Mesothelial cell of epicardium (in vitro differentiated cells): ENCODE results near the gene AUTS2. TPM values are rescaled to one million over a fixed set of nuclear protein-coding genes. Genes with fewer than 3 reads are reported as not detected.

Experiments used
- DNase-seq, 2 experiments: peaks; one replicate each; pipeline ENCODE4 v3.0.0; 2021; ENCODE audit warnings: low spot score in 2 of 2; ENCODE audit not compliant: unreplicated experiment in 2 of 2
- H3K27ac Mint-ChIP-seq: 2 replicates; pipeline ENCODE4 v1.8.0; 2021; ENCODE audit warnings: mixed read lengths
- H3K27me3 Mint-ChIP-seq: 2 replicates; pipeline ENCODE4 v1.8.0; 2021; ENCODE audit warnings: low read depth, mixed read lengths
- H3K36me3 Mint-ChIP-seq: 2 replicates; pipeline ENCODE4 v1.8.0; 2021; ENCODE audit warnings: mixed read lengths
- H3K4me1 Mint-ChIP-seq: 2 replicates; pipeline ENCODE4 v1.8.0; 2021; ENCODE audit warnings: mixed read lengths
- H3K4me3 Mint-ChIP-seq: 2 replicates; pipeline ENCODE4 v1.8.0; 2021; ENCODE audit warnings: mild to moderate bottlenecking, moderate library complexity, mixed read lengths
- H3K9me3 Mint-ChIP-seq: 2 replicates; pipeline ENCODE4 v1.8.0; 2021; ENCODE audit warnings: mixed read lengths
- CTCF ChIP-seq: fragments of 200-600 bp; sonication (generic); IDR thresholded peaks from one replicate; pipeline ENCODE4 v1.5.0; 2021; ENCODE audit warnings: antibody characterized with exemption; ENCODE audit not compliant: unreplicated experiment
- total RNA-seq: library from RNA; stranded (reverse); gene quantifications from 3 replicates; pipeline ENCODE4 v1.2.1, GENCODE V29; 2021

The AUTS2 gene
- total RNA-seq, 1 donor from 2014 or later: 135 TPM

GRCh38 chr7:70219061-70219460 is 620.8 kb downstream of the AUTS2 start:
- Mint-ChIP-seq H3K27ac (no peak overlapping the region), H3K36me3 (no peaks in the 10 kb centered on the region), H3K27me3 (no peaks in the 10 kb centered on the region), H3K9me3 (no peaks in the 10 kb centered on the region), H3K4me3 (no peak overlapping the region), H3K4me1 (peaks cover 15% of the 10 kb centered on the region)
- no peak for TF ChIP-seq CTCF
- no peak for DNase-seq

- DNase-seq: no peak
- Mint-ChIP-seq H3K4me1 (no peaks in the 10 kb centered on the region), H3K4me3 (no peak overlapping the region), H3K27ac (no peak overlapping the region), H3K27me3 (no peaks in the 10 kb centered on the region), H3K9me3 (peaks cover 37% of the 10 kb centered on the region), H3K36me3 (peaks cover 41% of the 10 kb centered on the region)
- TF ChIP-seq CTCF: no peak
These were observed 631.0 kb downstream of the AUTS2 start for GRCh38 chr7:70229242-70229641.

- no peak for DNase-seq
- Mint-ChIP-seq H3K36me3 (peaks cover 41% of the 10 kb centered on the region), H3K9me3 (peaks cover 37% of the 10 kb centered on the region), H3K27ac (no peak overlapping the region), H3K4me3 (no peak overlapping the region), H3K4me1 (no peaks in the 10 kb centered on the region), H3K27me3 (no peaks in the 10 kb centered on the region)
- TF ChIP-seq CTCF: no peak
These were observed 632.5 kb downstream of the AUTS2 start for GRCh38 chr7:70230761-70231160.

- H3K27ac Mint-ChIP-seq: no peak overlapping the region
- no peak for TF ChIP-seq CTCF
- peaks cover 26% of the 10 kb centered on the region for H3K36me3 Mint-ChIP-seq
- no peaks in the 10 kb centered on the region for H3K27me3 Mint-ChIP-seq
- peaks cover 22% of the 10 kb centered on the region for H3K9me3 Mint-ChIP-seq
- no peak overlapping the region for H3K4me3 Mint-ChIP-seq
- DNase-seq: no peak
- H3K4me1 Mint-ChIP-seq: peaks cover 7% of the 10 kb centered on the region
These were observed 635.5 kb downstream of the AUTS2 start for GRCh38 chr7:70233776-70234175.

- Mint-ChIP-seq H3K27me3 (no peaks in the 10 kb centered on the region), H3K4me3 (no peak overlapping the region), H3K9me3 (no peaks in the 10 kb centered on the region), H3K4me1 (peaks cover 7% of the 10 kb centered on the region), H3K27ac (no peak overlapping the region), H3K36me3 (peaks cover 5% of the 10 kb centered on the region)
- TF ChIP-seq CTCF: no peak
- DNase-seq: no peak
These were observed 639.0 kb downstream of the AUTS2 start for GRCh38 chr7:70237256-70237655.
